GM15510 (cell line): Measurements from ENCODE around the gene PDE9A.

Source experiments
- POLR2A ChIP-seq: IDR thresholded peaks from 3 replicates; pipeline ENCODE4 v1.6.1; 2011; ENCODE audit warnings: borderline replicate concordance; ENCODE audit not compliant: insufficient read length; ENCODE audit errors: extremely low read depth

Gene PDE9A

GRCh38 chr21:42619841-42620240 lies 33.6 kb upstream of the PDE9A start:
- TF ChIP-seq POLR2A: no peak

GRCh38 chr21:42621166-42621818 lies 32.1 kb upstream of the PDE9A start:
- TF ChIP-seq POLR2A: no peak

GRCh38 chr21:42621819-42622177 lies 31.6 kb upstream of the PDE9A start:
- TF ChIP-seq POLR2A: no peak

GRCh38 chr21:42622284-42622683 lies 31.1 kb upstream of the PDE9A start:
- TF ChIP-seq POLR2A: no peak

GRCh38 chr21:42623694-42624093 lies 29.7 kb upstream of the PDE9A start:
- TF ChIP-seq POLR2A: no peak

DNA sequence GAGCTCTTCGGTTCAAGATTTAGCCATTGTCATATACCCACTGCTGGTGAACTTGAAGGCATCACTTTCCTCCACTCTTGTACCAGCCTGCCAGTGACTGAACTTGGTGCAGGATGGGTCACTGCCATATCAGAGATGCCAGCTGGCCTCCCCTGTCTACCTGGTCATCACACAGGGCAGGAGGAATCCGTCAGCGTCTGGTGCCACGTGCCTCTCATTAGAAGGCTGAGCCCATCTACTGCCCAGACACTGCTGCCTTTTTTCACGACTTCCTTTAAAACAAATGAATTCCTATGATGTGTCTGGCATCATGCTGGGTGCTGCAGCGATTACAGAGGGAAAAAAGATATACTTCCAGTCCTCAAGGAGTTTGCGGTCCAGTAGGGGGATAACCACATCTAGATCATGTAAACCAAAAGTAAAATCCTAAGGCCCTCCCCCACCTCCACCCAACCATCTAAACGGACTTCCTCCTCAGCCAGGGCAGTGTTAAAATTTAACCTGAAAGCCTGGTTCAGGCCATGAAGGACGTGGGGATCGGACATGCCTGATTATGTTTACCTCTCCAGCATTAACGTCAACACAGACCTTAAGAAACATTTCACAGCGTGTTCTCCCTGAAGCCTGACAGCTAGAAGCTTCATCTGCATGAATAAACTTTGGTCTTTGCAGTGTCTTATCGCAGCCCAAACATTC lies 29.2 kb upstream of the PDE9A start:
- TF ChIP-seq POLR2A: no peak

DNA sequence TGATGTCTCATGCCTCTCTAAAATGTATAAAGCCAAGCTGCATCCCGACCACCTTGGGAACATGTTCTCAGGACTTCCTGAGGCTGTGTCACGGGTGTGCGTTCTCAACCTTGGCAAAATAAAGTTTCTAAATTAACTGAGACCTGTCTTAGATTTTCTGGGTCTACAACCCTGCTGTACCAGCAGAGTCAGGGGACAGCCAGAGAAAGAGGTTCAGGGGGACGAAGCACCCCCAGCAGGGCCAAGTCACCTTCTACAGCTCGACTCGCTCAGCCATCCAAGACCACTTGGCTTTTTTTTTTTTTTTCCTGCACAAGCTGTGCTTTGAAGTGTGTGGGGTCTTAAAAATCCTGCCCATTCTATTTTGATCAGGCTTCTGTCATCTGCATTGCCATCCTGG lies 28.5 kb upstream of the PDE9A start:
- no peak for TF ChIP-seq POLR2A

GRCh38 chr21:42626171-42626570 lies 27.2 kb upstream of the PDE9A start:
- TF ChIP-seq POLR2A: no peak

GRCh38 chr21:42627527-42628289 lies 25.7 kb upstream of the PDE9A start:
- no peak for TF ChIP-seq POLR2A

- TF ChIP-seq POLR2A: no peak
These were observed 23.4 kb upstream of the PDE9A start for GRCh38 chr21:42629933-42630589.

- no peak for TF ChIP-seq POLR2A
These were observed 22.8 kb upstream of the PDE9A start for GRCh38 chr21:42630626-42631025.

DNA sequence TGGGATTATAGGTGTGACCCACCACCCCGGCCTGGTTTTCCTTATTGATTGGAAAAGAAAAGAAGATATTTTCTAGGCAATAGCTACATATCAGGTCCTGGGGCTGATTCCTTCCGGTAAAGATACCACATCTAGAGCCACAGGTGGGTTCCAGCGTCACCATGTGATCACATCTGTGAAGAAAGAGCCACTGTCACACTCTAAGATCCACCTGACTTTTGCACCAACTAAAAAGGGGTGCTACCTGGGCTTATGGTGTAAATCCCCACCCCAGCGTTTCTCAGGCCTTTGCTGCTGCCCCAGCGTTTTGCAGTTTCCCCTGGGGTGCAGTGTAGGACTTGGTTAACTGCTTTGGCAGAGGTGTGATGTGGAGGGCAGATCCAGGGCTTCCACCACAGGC lies 22.3 kb upstream of the PDE9A start:
- no peak for TF ChIP-seq POLR2A

- TF ChIP-seq POLR2A: no peak
These were observed 21.1 kb upstream of the PDE9A start for GRCh38 chr21:42632336-42632751.

DNA sequence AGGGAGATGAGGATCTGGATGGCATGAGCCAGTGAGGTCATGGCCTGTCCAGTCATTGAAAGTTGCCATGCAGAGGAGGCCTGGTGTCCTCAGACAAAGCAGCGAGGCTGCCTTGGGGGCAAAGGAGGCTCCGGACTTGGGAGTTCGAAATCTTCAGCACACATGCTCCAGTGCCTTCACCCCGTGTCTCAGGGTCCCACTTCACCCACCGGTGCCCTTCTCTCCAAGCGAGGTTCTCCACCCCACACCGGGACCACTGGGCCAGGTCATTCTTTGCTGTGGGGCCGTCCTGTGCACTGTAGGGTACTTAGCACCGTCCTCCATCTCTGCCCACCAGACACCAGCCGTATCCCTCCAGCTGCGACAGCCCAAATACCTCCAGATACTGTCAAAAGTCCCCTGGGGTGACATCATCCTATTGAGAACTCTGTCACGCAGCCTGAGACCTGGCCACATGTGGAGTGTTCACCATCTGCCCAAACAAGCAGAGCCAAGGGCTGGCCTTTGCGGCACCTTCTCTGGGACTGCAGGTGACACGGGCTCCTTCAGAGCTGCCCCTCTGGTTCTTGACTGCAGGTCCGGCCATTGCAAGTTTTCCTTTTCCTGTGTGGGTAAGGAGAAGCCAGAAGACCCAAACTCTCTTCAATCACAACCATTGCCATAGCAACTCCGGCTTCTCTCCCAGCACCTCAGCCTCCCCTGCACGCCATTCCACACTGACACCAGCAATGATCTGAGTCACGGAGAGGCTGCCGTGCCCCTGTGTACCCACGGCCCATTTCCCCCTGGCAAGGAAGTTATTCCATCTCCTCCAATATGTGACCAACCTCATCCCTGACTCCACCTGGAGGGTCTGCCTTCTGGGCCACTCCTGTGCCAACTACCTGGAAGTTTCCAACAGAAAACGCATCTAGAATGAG lies 20.4 kb upstream of the PDE9A start:
- TF ChIP-seq POLR2A: no peak

DNA sequence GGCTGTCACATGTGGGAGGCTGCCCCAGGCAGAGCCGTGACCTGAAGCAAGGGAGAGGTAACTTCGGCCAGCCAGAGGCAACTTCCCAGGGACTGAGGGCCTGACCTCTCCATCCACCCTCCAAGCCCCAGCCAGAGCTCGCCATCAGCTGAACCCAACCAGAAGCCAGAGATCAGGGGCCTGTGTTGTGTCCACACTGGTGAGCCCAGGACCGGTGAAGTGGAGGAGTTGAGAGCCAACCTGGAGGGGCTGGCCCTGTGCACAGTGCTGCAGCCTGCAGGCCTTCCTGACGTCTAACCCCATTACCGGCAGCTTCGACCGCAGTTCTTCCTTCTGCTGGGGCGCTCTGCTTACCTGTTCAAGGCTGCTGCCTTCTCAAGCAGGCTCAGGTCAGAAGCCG lies 19.6 kb upstream of the PDE9A start:
- no peak for TF ChIP-seq POLR2A

GRCh38 chr21:42635848-42636519 lies 17.4 kb upstream of the PDE9A start:
- TF ChIP-seq POLR2A: no peak
